Measurements from ENCODE around the gene S100A10. TPM values are rescaled to one million over a fixed set of nuclear protein-coding genes. Genes with fewer than 3 reads are reported as not detected.

Gene S100A10
- total RNA-seq, 2 experiments from 2014 or later, result 208 to 220 TPM

GRCh38 chr1:151985768-151986167 is 7.9 kb downstream of the S100A10 start:
- intact Hi-C loops (cut with micrococcal nuclease), result no loop called here
- peaks cover 72% of the 10 kb centered on the region for H3K4me1 Mint-ChIP-seq (ENCODE audit: low read depth)
- no peak for TF ChIP-seq CTCF (IDR thresholded peaks at IDR 0.05)
- no peaks in the 10 kb centered on the region for H3K9me3 Mint-ChIP-seq
- no peaks in the 10 kb centered on the region for H3K27me3 Mint-ChIP-seq
- no peak for ATAC-seq
- H3K36me3 Mint-ChIP-seq (ENCODE audit: low read depth), result peaks cover 66% of the 10 kb centered on the region
- H3K4me3 Mint-ChIP-seq, result no peak overlapping the region
- DNase-seq, result no peak
- ChIA-PET CTCF (interaction anchor here (1.4 to 15.6 kb wide), 5 partner anchors 14 to 52 kb away, joined by 3 to 191 read pairs (median 4); no protein-coding TSS in a partner anchor), POLR2A (interaction anchor here (0.5 to 2.5 kb wide), 2 partner anchors 7 to 17 kb away, joined by 3 to 7 read pairs; partner anchors contain the start of gene S100A10)
- H3K27ac Mint-ChIP-seq, result peak overlapping the region; percentile 90

- CTCF ChIA-PET, result interaction anchor here (1.1 to 15.6 kb wide), 5 partner anchors 15 to 52 kb away, joined by 4 to 191 read pairs (median 4); no protein-coding TSS in a partner anchor
- intact Hi-C loops (cut with micrococcal nuclease), result no loop called here
- no peak for TF ChIP-seq CTCF (IDR thresholded peaks at IDR 0.05)
- no peak for DNase-seq
- ATAC-seq, result no peak
- H3K27me3 Mint-ChIP-seq, result no peaks in the 10 kb centered on the region
- H3K4me1 Mint-ChIP-seq (ENCODE audit: low read depth), result peaks cover 67% of the 10 kb centered on the region
- peak overlapping the region; percentile 90 for H3K27ac Mint-ChIP-seq
- H3K36me3 Mint-ChIP-seq (ENCODE audit: low read depth), result peaks cover 67% of the 10 kb centered on the region
- POLR2A ChIA-PET, result interaction anchor here (0.5 to 2.5 kb wide), 2 partner anchors 7 to 17 kb away, joined by 3 to 7 read pairs; partner anchors contain the start of gene S100A10
- H3K9me3 Mint-ChIP-seq, result no peaks in the 10 kb centered on the region
- peak overlapping the region; percentile 57 for H3K4me3 Mint-ChIP-seq
Observed at GRCh38 chr1:151985270-151985669, 8.4 kb downstream of the S100A10 start.

GRCh38 chr1:151984313-151984956 is 9.2 kb downstream of the S100A10 start:
- H3K4me1 Mint-ChIP-seq (ENCODE audit: low read depth), result peaks cover 58% of the 10 kb centered on the region
- peak; percentile 91 for ATAC-seq
- H3K9me3 Mint-ChIP-seq, result no peaks in the 10 kb centered on the region
- H3K36me3 Mint-ChIP-seq (ENCODE audit: low read depth), result peaks cover 70% of the 10 kb centered on the region
- CTCF ChIA-PET, result interaction anchor here (0.7 to 15.6 kb wide), 7 partner anchors 15 to 51 kb away, joined by 3 to 191 read pairs (median 4); no protein-coding TSS in a partner anchor
- H3K4me3 Mint-ChIP-seq, result peak overlapping the region; percentile 57
- peak overlapping the region; percentile 90 for H3K27ac Mint-ChIP-seq
- POLR2A ChIA-PET, result interaction anchor here (2.5 kb wide), 1 partner anchor 8 kb away, joined by 7 read pairs; the partner anchor contains the start of gene S100A10
- TF ChIP-seq CTCF (IDR thresholded peaks at IDR 0.05), result no peak
- no peaks in the 10 kb centered on the region for H3K27me3 Mint-ChIP-seq
- intact Hi-C loops (cut with micrococcal nuclease), result no loop called here
- peak; percentile 79 for DNase-seq

- TF ChIP-seq CTCF (IDR thresholded peaks at IDR 0.05), result no peak
- no peak overlapping the region for H3K27ac Mint-ChIP-seq
- H3K9me3 Mint-ChIP-seq, result no peaks in the 10 kb centered on the region
- ChIA-PET CTCF (interaction anchor here (0.8 to 15.6 kb wide), 7 partner anchors 9 to 73 kb away, joined by 3 to 191 read pairs (median 7); partner anchors contain the start of genes S100A10 and THEM4), POLR2A (interaction anchor here (0.8 to 1.4 kb wide), 4 partner anchors 9 to 41 kb away, joined by 3 to 4 read pairs (median 4); no protein-coding TSS in a partner anchor)
- intact Hi-C loops (cut with micrococcal nuclease), result no loop called here
- H3K4me3 Mint-ChIP-seq, result no peak overlapping the region
- DNase-seq (no peak), ATAC-seq (no peak)
- peaks cover 59% of the 10 kb centered on the region for H3K36me3 Mint-ChIP-seq (ENCODE audit: low read depth)
- no peaks in the 10 kb centered on the region for H3K27me3 Mint-ChIP-seq
- H3K4me1 Mint-ChIP-seq (ENCODE audit: low read depth), result peaks cover 42% of the 10 kb centered on the region
Observed at GRCh38 chr1:151982300-151983005, 11.2 kb downstream of the S100A10 start.

Measured in activated CD8-positive, alpha-beta T cell treated with anti-CD3 and anti-CD28 coated beads for 36 hours (primary cell).